Liver (tissue), 3 donors: ENCODE data around the gene TBC1D9.

Experiments
- EGR1 ChIP-seq, 2 donors: IDR thresholded peaks; 2 replicates each; pipeline ENCODE4 v1.6.1; 2016 to 2018; ENCODE audit warnings: antibody characterized with exemption in 2 of 2, low read depth in 2 of 2
- FOXA1 ChIP-seq: IDR thresholded peaks from 2 replicates; pipeline ENCODE4 v1.6.1; 2016; ENCODE audit warnings: antibody characterized with exemption
- GABPA ChIP-seq, 2 donors: IDR thresholded peaks in 1 of 2; conservative IDR thresholded peaks in 1 of 2; 2 replicates each; pipeline ENCODE4 v1.6.1; 2016; ENCODE audit warnings: antibody characterized with exemption in 2 of 2, mild to moderate bottlenecking in 1 of 2, moderate library complexity in 1 of 2
- HNF4G ChIP-seq: IDR thresholded peaks from 2 replicates; pipeline ENCODE4 v1.6.1; 2016; ENCODE audit warnings: antibody characterized with exemption
- JUND ChIP-seq, 2 donors: IDR thresholded peaks; 2 replicates each; pipeline ENCODE4 v1.6.1; 2016; ENCODE audit warnings: antibody characterized with exemption in 2 of 2
- MAX ChIP-seq: IDR thresholded peaks from 2 replicates; pipeline ENCODE4 v1.6.1; 2016; ENCODE audit warnings: antibody characterized with exemption
- NR2F2 ChIP-seq: IDR thresholded peaks from 2 replicates; pipeline ENCODE4 v1.6.1; 2016; ENCODE audit warnings: antibody characterized with exemption
- RAD21 ChIP-seq, 2 donors: IDR thresholded peaks; 2 replicates each; pipeline ENCODE4 v1.6.1; 2016; ENCODE audit warnings: antibody characterized with exemption in 2 of 2, mild to moderate bottlenecking in 2 of 2
- SP1 ChIP-seq: IDR thresholded peaks from 2 replicates; pipeline ENCODE4 v1.6.1; 2018; ENCODE audit warnings: antibody characterized with exemption, mild to moderate bottlenecking
- YY1 ChIP-seq: IDR thresholded peaks from 2 replicates; pipeline ENCODE4 v1.6.1; 2016; ENCODE audit warnings: antibody characterized with exemption, mild to moderate bottlenecking
- TF ChIP-seq, protein P1 (sequence below): fragments of 150-350 bp; IDR thresholded peaks from 2 replicates; pipeline ENCODE4 v1.5.1; 2017; ENCODE audit warnings: improper control_type of control experiment, low read depth, low read length; ENCODE audit not compliant: missing input control
- donor health status: healthy.
- donor health status: healthy.

DNA sequence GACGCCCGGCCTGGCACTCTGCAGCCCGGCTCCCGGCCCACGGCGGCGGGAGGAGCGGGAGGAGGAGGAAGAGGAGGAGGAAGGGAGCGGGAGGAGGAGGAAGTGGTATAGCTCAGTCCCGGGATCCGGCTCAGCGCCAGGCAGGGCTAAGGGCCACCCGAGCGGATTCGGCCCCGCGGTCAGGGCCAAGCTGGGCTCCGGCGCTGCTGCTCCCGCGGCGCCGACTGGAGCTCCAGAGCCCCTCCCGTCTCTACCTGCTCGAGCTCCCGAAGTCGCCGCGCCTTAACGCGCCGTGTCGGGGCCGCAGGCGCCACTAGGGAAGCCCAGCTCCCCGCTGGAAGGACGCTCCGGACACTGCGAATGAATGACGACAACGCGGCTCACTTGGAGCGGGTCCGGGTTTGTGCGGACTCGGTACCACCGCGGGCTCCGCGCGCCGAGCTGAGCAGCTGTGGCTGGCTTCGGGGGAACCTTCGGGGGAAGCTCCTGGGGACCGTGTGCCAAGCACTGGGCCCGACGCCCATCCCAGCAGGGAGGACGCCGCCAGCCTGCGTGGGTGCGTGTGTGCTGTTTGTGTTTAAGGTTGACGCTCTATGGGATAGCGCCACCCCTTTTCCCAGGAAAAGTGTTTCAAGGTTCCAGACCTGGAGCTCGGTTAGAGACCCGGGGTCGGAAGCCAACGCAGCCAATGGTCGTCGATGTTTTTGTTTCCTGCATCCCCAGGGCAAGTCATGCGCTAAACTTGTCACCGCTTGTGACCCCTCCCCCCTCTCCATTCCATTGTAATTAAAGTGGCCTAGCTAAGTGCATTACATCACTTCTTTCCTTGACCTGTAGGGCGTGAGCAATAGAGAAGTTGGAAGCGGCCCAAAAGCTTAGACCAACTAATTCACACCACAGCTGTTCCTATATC is at the start of gene TBC1D9:
- TF ChIP-seq, protein P1, sequence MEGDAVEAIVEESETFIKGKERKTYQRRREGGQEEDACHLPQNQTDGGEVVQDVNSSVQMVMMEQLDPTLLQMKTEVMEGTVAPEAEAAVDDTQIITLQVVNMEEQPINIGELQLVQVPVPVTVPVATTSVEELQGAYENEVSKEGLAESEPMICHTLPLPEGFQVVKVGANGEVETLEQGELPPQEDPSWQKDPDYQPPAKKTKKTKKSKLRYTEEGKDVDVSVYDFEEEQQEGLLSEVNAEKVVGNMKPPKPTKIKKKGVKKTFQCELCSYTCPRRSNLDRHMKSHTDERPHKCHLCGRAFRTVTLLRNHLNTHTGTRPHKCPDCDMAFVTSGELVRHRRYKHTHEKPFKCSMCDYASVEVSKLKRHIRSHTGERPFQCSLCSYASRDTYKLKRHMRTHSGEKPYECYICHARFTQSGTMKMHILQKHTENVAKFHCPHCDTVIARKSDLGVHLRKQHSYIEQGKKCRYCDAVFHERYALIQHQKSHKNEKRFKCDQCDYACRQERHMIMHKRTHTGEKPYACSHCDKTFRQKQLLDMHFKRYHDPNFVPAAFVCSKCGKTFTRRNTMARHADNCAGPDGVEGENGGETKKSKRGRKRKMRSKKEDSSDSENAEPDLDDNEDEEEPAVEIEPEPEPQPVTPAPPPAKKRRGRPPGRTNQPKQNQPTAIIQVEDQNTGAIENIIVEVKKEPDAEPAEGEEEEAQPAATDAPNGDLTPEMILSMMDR = no peak
- TF ChIP-seq GABPA (IDR thresholded peaks at IDR 0.05 in 1 of 2, conservative IDR thresholded peaks at IDR 0.05 in 1 of 2) (no peak), JUND (IDR thresholded peaks at IDR 0.05) (peak in 1 of 2 donors; percentile 55), SP1 (peak; percentile 41), RAD21 (IDR thresholded peaks at IDR 0.05) (peak in 1 of 2 donors; percentile 10), YY1 (peak; percentile 66), FOXA1 (no peak), HNF4G (no peak), MAX (peak; percentile 59), NR2F2 (no peak), EGR1 (IDR thresholded peaks at IDR 0.05; ENCODE audit: low read depth in 2 of 2) (peak in 1 of 2 donors; percentile 22)
